ENCODE results near the gene DPY19L3.
A peak's percentile ranks its signal among the peaks of the same experiment; 100 is the strongest.
"Not testable (repeated sequence)": the region's sequence is repeated elsewhere in the genome, so short reads cannot be mapped to it uniquely, and the experiment has no call there.

DPY19L3 gene

GRCh38 chr19:32405431-32406160 is at the start of gene DPY19L3:
TSS of gene DPY19L3 (plus strand) at chr19:32405770. CDS start at chr19:32408254, 2,484 bp downstream.
- peak; percentile 70 for DNase-seq (ENCODE audit: low read depth)

- DNase-seq (ENCODE audit: low read depth) = no peak
Measured at GRCh38 chr19:32357720-32358119, 47.9 kb upstream of the DPY19L3 start.

GRCh38 chr19:32358321-32358720 is 47.2 kb upstream of the DPY19L3 start:
- DNase-seq (ENCODE audit: low read depth) = no peak

- DNase-seq (ENCODE audit: low read depth) = no peak
Measured at GRCh38 chr19:32359581-32359980, 46.0 kb upstream of the DPY19L3 start.

GRCh38 chr19:32361574-32362317 is 43.8 kb upstream of the DPY19L3 start:
- no peak for DNase-seq (ENCODE audit: low read depth)

- DNase-seq (ENCODE audit: low read depth) = no peak
Measured at GRCh38 chr19:32362318-32362691, 43.3 kb upstream of the DPY19L3 start.

GRCh38 chr19:32363175-32363574 is 42.4 kb upstream of the DPY19L3 start:
- DNase-seq (ENCODE audit: low read depth) = no peak

GRCh38 chr19:32363632-32364031 is 41.9 kb upstream of the DPY19L3 start:
- no peak for DNase-seq (ENCODE audit: low read depth)

- no peak for DNase-seq (ENCODE audit: low read depth)
Measured at GRCh38 chr19:32364040-32364439, 41.5 kb upstream of the DPY19L3 start.

- no peak for DNase-seq (ENCODE audit: low read depth)
Measured at GRCh38 chr19:32367063-32367462, 38.5 kb upstream of the DPY19L3 start.

GRCh38 chr19:32367948-32368536 is 37.5 kb upstream of the DPY19L3 start:
- DNase-seq (ENCODE audit: low read depth) = no peak

GRCh38 chr19:32368787-32369186 is 36.8 kb upstream of the DPY19L3 start:
- no peak for DNase-seq (ENCODE audit: low read depth)

GRCh38 chr19:32372726-32373517 is 32.6 kb upstream of the DPY19L3 start:
- no peak for DNase-seq (ENCODE audit: low read depth)

GRCh38 chr19:32373585-32374295 is 31.8 kb upstream of the DPY19L3 start:
- DNase-seq (ENCODE audit: low read depth) = no peak

GRCh38 chr19:32374362-32374761 is 31.2 kb upstream of the DPY19L3 start:
- not testable (repeated sequence) for DNase-seq (ENCODE audit: low read depth)

GRCh38 chr19:32377088-32377487 is 28.5 kb upstream of the DPY19L3 start:
- not testable (repeated sequence) for DNase-seq (ENCODE audit: low read depth)

- no peak for DNase-seq (ENCODE audit: low read depth)
Measured at GRCh38 chr19:32380269-32380668, 25.3 kb upstream of the DPY19L3 start.

GRCh38 chr19:32387701-32388392 is 17.7 kb upstream of the DPY19L3 start:
- no peak for DNase-seq (ENCODE audit: low read depth)

- no peak for DNase-seq (ENCODE audit: low read depth)
Measured at GRCh38 chr19:32388393-32388855, 17.1 kb upstream of the DPY19L3 start.

GRCh38 chr19:32392901-32393300 is 12.7 kb upstream of the DPY19L3 start:
- no peak for DNase-seq (ENCODE audit: low read depth)
